OCI-LY3 (cell line): ENCODE results near the gene BCAR3.

Source experiments
- CTCF ChIP-seq: fragments of 200-600, 300-600 bp; sonication (generic); IDR thresholded peaks from 2 replicates; pipeline ENCODE4 v1.5.1; 2014; ENCODE audit warnings: antibody characterized with exemption, low read length, low read depth
- EZH2phosphoT487 ChIP-seq: fragments of 200-600 bp; shearing (Covaris generic); IDR thresholded peaks from 2 replicates; pipeline ENCODE4 v1.6.1; 2018; ENCODE audit warnings: antibody characterized with exemption, mixed run types, low read depth

- TF ChIP-seq CTCF (no peak), EZH2phosphoT487 (no peak)
Measured at GRCh38 chr1:93616221-93616995, 65.2 kb downstream of the BCAR3 start.
